ENCODE measurements around the gene PGAM2.

PGAM2 gene

GRCh38 chr7:44065431-44066110, at the start of gene PGAM2:
Gene PGAM2, minus strand, starts transcription at chr7:44065567. Its CDS starts 38 bp downstream, at chr7:44065529.
- DNase-seq (ENCODE audit: low read depth in 2 of 2): no peak

GRCh38 chr7:44114586-44115310, 49.4 kb upstream of the PGAM2 start:
- DNase-seq (ENCODE audit: low read depth in 2 of 2): no peak

DNA sequence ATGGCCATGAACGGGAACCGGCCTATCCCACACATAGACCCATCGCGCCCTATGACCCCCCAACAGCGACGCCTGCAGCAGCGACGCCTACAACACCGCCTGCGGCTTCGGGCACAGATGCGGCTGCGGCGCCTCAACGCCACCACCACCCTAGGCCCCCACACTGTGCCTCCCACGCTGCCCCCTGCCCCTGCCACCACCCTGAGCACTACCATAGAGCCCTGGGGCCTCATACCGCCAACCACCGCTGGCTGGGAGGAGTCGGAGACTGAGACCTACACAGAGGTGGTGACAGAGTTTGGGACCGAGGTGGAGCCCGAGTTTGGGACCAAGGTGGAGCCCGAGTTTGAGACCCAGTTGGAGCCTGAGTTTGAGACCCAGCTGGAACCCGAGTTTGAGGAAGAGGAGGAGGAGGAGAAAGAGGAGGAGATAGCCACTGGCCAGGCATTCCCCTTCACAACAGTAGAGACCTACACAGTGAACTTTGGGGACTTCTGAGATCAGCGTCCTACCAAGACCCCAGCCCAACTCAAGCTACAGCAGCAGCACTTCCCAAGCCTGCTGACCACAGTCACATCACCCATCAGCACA, 48.5 kb upstream of the PGAM2 start:
- DNase-seq (ENCODE audit: low read depth in 2 of 2): no peak

GRCh38 chr7:44112997-44113763, 47.8 kb upstream of the PGAM2 start:
- DNase-seq (ENCODE audit: low read depth in 2 of 2): no peak

DNA sequence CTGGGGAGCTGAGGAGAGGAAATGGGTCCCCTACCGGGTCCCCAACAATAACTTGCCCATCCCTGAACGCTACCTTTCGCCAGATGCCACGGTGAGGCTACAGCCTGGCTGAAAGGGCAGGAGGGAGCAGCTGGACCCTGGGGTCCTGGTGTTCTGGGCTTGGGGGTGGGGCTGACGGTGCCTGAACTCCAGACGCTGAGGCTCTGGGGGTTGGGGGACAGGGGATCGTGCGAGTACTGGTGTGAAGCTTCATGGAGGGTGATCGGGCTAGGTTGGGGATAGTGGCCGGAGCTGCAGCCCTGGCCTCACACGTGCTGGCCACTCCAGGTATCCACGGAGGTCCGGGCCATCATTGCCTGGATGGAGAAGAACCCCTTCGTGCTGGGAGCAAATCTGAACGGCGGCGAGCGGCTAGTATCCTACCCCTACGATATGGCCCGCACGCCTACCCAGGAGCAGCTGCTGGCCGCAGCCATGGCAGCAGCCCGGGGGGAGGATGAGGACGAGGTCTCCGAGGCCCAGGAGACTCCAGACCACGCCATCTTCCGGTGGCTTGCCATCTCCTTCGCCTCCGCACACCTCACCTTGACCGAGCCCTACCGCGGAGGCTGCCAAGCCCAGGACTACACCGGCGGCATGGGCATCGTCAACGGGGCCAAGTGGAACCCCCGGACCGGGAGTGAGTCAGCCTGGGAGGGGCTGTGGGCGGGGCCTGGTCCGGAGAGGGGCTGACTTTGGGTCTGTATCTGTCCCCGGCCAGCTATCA, 47.0 kb upstream of the PGAM2 start:
- no peak for DNase-seq (ENCODE audit: low read depth in 2 of 2)

DNA sequence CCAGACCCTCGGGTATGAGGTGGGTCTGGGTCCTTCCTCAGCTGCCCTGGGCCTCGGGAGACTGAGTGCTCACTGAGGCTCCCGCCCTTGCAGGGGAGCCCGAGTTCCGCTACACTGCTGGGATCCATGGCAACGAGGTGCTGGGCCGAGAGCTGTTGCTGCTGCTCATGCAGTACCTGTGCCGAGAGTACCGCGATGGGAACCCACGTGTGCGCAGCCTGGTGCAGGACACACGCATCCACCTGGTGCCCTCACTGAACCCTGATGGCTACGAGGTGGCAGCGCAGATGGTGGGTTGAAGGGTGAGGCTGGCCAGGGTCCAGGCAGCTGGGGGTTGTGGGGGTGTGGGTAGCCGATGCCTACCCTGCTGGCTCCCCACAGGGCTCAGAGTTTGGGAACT, 46.4 kb upstream of the PGAM2 start:
- DNase-seq (ENCODE audit: low read depth in 2 of 2): no peak

DNA sequence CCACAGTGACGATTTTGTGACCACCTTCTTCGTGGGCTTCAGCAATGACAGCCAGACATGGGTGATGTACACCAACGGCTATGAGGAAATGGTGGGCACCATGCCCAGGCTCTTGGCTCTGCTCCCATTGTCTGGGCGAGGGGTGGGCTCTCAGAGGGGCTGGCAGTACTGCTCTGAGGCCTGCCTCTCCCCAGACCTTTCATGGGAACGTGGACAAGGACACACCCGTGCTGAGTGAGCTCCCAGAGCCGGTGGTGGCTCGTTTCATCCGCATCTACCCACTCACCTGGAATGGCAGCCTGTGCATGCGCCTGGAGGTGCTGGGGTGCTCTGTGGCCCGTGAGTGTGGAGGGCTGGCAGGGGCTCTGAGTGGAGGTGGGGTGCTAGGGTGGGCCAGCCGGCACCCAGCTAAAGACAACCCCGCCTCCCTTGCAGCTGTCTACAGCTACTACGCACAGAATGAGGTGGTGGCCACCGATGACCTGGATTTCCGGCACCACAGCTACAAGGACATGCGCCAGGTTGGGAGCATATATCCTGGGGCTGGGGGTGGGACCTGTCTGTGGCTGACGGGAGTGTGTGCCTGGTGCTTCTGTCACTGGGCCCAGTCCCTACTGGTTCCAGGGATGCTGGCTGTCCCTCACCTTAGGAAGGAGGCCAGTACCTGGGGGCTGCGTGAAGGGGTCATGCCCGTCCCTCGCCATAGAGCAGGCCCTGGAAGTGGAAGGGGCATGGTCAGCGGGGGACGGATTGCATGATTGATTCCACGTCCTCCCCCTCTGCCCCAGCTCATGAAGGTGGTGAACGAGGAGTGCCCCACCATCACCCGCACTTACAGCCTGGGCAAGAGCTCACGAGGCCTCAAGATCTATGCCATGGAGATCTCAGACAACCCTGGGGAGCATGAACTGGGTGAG, 45.6 kb upstream of the PGAM2 start:
- no peak for DNase-seq (ENCODE audit: low read depth in 2 of 2)

- DNase-seq (ENCODE audit: low read depth in 2 of 2): no peak
These were observed 44.6 kb upstream of the PGAM2 start for GRCh38 chr7:44109991-44110390.

DNA sequence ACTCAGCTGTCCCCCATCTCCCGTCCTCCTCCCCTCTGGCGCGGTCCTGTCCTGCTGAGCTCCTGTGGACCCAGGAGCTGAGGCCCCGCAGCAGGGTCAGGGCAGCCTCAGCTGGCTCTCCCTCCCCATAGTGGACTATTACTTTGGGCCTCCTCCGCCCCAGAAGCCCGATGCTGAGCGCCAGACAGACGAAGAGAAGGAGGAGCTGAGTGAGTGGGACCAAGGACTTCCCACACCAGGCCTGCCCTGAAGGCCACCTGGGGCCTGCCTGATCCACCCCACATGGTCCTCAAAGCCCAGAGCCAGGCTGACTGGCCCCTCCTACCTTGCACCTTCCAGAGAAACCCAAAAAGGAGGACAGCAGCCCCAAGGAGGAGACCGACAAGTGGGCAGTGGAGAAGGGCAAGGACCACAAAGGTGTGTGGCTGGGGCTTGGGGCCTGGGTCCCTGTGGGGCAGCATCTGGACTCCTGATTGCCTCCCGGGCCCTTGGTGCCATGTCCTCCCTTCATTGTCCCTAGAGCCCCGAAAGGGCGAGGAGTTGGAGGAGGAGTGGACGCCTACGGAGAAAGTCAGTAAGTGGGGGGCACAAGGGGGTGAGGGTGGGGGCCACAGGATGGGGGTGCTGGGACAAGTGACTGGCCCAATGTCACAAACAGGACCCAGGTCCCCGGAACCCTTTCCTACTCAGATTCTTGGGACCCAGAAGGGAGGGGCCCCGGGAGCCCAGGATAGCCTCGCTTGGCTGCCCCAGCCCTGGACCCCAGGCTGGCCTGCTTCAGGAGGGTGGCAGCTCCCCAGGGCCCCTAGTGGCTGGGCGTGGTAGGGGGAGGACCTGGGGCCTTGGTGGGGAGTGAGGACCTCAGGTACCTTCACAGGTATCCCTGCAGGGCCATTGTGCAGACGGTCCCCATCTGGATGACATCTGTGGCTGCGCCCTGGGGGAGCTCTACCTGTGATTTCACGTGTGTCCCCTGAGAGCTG, 43.7 kb upstream of the PGAM2 start:
- no peak for DNase-seq (ENCODE audit: low read depth in 2 of 2)

GRCh38 chr7:44107961-44108767, 42.8 kb upstream of the PGAM2 start:
- DNase-seq (ENCODE audit: low read depth in 2 of 2): no peak

DNA sequence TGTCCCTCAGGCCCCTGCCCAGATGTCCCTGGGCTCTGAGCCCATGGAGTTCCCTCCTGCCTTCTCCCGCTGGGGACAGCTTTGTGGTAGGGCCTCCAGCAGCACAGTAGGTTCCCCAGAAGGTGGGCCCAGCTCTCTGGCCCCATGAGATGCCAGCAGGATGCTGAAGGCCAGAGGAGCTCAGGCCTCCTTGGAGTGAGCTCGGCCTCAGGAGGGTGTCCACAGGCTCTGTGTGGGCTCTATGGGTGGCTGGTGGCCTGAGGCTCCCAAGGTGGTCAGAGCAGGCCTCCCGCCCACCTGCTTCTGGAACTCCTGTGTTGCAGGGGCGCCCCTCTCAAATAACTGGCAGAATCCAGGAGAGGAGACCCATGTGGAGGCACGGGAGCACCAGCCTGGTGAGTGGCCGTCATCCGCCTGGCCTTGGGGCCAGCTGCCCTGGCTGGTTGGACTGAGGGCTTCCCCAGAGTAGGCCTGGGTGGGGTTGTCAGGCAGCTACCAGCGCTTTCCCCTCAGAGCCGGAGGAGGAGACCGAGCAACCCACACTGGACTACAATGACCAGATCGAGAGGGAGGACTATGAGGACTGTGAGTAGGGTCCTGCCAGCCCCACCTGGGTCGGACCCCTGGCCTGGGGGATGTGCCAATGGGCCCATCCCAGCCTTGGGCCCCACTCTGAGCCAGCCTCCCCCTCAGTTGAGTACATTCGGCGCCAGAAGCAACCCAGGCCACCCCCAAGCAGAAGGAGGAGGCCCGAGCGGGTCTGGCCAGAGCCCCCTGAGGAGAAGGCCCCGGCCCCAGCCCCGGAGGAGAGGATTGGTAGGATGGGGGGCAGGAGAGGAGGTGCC, 42.0 kb upstream of the PGAM2 start:
- DNase-seq (ENCODE audit: low read depth in 2 of 2): no peak

GRCh38 chr7:44106311-44107065, 41.1 kb upstream of the PGAM2 start:
- DNase-seq (ENCODE audit: low read depth in 2 of 2): no peak

GRCh38 chr7:44105832-44106231, 40.5 kb upstream of the PGAM2 start:
- no peak for DNase-seq (ENCODE audit: low read depth in 2 of 2)

DNA sequence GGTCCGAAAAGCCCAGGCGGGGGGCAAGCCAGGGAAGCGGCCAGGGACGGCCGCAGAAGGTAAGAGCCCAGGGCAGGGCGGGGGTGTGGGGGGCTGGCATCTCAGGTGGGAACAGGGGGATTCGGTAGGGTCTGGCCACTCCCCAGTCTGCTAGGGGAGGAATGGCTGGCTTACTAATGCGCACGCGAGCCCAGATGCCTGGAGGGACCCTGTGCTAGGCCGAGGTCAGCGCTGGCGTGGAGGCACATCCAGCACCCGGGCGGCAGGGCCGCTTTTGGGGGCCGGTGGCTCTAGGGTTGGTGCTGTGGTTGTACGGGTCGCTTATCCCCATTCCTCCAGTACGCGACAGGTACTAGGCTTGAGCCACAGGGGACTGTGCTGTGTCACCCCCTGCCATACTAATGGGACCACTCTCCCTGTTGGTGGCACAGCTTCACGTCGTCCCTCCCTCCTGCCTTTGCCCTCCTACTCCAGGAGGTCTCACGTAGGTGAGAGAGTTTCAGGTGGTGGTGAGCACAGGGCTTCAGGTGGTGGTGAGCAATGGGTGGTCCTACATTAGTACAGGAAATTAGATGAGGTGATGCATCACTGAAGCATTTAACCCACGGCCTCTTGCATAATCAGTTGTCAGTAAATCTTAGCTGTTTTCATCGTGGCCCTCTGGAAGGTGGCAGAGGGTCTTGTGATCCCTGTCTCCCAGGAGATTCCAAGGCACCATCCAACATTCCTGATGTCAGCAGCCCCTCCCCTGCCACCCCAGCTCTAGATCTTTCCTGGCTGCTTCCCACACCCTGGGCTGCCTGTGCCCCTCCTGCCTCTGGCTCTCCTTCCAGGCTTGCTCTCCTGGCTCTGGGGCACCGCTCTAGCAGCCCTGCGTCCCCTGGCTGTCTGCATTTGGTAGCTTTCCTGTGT, 39.7 kb upstream of the PGAM2 start:
- no peak for DNase-seq (ENCODE audit: low read depth in 2 of 2)

All from stimulated activated CD8-positive, alpha-beta memory T cell treated with anti-CD3 and anti-CD28 coated beads, Interleukin-15, amount 100 ng/mL, for 48 hours (primary cell).